B cell (primary cell): ENCODE measurements around the gene NUP98.

ENCODE experiments used
- EZH2 ChIP-seq: IDR thresholded peaks from 2 replicates; pipeline ENCODE4 v1.6.1; 2012; ENCODE audit warnings: borderline replicate concordance, low read depth, mild to moderate bottlenecking, moderate library complexity, low read length; ENCODE audit not compliant: insufficient read depth, poor library complexity, severe bottlenecking
- TF ChIP-seq, protein P1 (sequence below): fragments of 200-600 bp; IDR thresholded peaks from one replicate; pipeline ENCODE4 v1.8.0; 2022; ENCODE audit warnings: antibody characterized with exemption, mild to moderate bottlenecking

DNA sequence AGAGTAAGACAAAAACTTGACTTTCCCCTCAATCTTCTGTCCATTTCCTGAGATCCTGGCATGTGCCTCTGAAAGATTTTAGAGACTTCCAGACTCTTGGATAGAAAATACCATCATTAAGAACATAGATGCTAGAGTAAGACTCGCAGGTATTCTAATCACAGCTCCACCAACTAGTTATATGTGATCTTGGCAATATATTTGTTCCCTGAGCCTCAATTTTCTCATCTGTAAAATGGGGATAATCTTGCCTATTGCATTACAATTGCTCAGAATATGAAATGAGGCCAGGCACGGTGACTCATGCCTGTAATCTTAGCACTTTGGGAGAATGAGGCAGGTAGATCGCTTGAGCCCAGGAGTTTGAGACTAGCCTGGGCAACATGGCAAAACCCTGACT, 32.7 kb upstream of the NUP98 start:
- TF ChIP-seq, protein P1, sequence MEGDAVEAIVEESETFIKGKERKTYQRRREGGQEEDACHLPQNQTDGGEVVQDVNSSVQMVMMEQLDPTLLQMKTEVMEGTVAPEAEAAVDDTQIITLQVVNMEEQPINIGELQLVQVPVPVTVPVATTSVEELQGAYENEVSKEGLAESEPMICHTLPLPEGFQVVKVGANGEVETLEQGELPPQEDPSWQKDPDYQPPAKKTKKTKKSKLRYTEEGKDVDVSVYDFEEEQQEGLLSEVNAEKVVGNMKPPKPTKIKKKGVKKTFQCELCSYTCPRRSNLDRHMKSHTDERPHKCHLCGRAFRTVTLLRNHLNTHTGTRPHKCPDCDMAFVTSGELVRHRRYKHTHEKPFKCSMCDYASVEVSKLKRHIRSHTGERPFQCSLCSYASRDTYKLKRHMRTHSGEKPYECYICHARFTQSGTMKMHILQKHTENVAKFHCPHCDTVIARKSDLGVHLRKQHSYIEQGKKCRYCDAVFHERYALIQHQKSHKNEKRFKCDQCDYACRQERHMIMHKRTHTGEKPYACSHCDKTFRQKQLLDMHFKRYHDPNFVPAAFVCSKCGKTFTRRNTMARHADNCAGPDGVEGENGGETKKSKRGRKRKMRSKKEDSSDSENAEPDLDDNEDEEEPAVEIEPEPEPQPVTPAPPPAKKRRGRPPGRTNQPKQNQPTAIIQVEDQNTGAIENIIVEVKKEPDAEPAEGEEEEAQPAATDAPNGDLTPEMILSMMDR, result no peak
- no peak for TF ChIP-seq EZH2
